Spleen (tissue), 11 donors: ENCODE data around the gene MBOAT7. TPM values are rescaled to one million over a fixed set of nuclear protein-coding genes. Genes with fewer than 3 reads are reported as not detected.

Experiments used
- DNase-seq: peaks from one replicate; pipeline ENCODE4 v3.0.0-alpha.2; 2020
- H3K27ac ChIP-seq, 8 donors: fragments of 200-600 bp; sonication (generic) in 7 of 8; 1 replicate in 4 of 8; 2 replicates in 4 of 8; pipeline versions ENCODE4 v1.5.0 to v1.8.0; 2016 to 2021; ENCODE audit warnings: inconsistent platforms in 4 of 8, mild to moderate bottlenecking in 4 of 8, moderate library complexity in 1 of 8
- H3K27me3 ChIP-seq, 7 donors: fragments of 200-600 bp; sonication (generic) in 6 of 7; replicated peaks in 1 of 7; 1 replicate in 4 of 7; 2 replicates in 3 of 7; pipeline versions ENCODE4 v1.5.0 to v1.8.0; 2016 to 2021; ENCODE audit warnings: inconsistent platforms in 3 of 7, mild to moderate bottlenecking in 1 of 7
- H3K36me3 ChIP-seq, 6 donors: fragments of 200-600 bp; sonication (generic) in 5 of 6; 1 replicate in 4 of 6; 2 replicates in 2 of 6; pipeline versions ENCODE4 v1.5.0 to v1.8.0; 2016 to 2021; ENCODE audit warnings: inconsistent platforms in 2 of 6
- H3K4me1 ChIP-seq, 6 donors: fragments of 200-600 bp; sonication (generic) in 5 of 6; 1 replicate in 3 of 6; 2 replicates in 3 of 6; pipeline versions ENCODE4 v1.5.0 to v1.8.0; 2016 to 2021; ENCODE audit warnings: inconsistent platforms in 3 of 6
- H3K4me3 ChIP-seq, 8 donors: fragments of 200-600 bp; sonication (generic) in 7 of 8; 1 replicate in 4 of 8; 2 replicates in 4 of 8; pipeline versions ENCODE4 v1.5.0 to v1.8.0; 2016 to 2021; ENCODE audit warnings: inconsistent platforms in 4 of 8, mild to moderate bottlenecking in 4 of 8, moderate library complexity in 2 of 8
- H3K9me3 ChIP-seq, 8 donors: fragments of 200-600 bp; sonication (generic) in 7 of 8; 1 replicate in 4 of 8; 2 replicates in 4 of 8; pipeline versions ENCODE4 v1.5.0 to v1.8.0; 2016 to 2021; ENCODE audit warnings: inconsistent platforms in 4 of 8
- CTCF ChIP-seq, 11 experiments: fragments of 200-600 bp in 7 of 11; fragments of 450-650 bp in 4 of 11; sonication (generic) in 4 of 11; IDR thresholded peaks in 8 of 11; conservative IDR thresholded peaks in 3 of 11; 1 replicate in 7 of 11; 2 replicates in 4 of 11; pipeline versions ENCODE4 v1.4.0 to v1.8.0; 2016 to 2021; ENCODE audit warnings: antibody characterized with exemption in 11 of 11, inconsistent platforms in 4 of 11, mild to moderate bottlenecking in 1 of 11
- POLR2A ChIP-seq, 3 donors: fragments of 450-650 bp; IDR thresholded peaks; one replicate each; pipeline ENCODE4 v1.5.1; 2017; ENCODE audit warnings: antibody characterized with exemption in 3 of 3, mild to moderate bottlenecking in 1 of 3
- POLR2AphosphoS5 ChIP-seq, 3 donors: sonication (generic); formaldehyde crosslinking; IDR thresholded peaks; one replicate each; pipeline ENCODE4 v1.5.1; 2017; ENCODE audit warnings: antibody characterized with exemption in 3 of 3
- WGBS, 5 donors: extraction: QIAGEN DNeasy Blood & Tissue Kit in 3 of 5; methylation state at CpG; one replicate each; pipeline versions ENCODE4 v1.1.5 to v1.1.7; 2013 to 2018; 5-methylcytosine and 5-hydroxymethylcytosine counted together
- intact Hi-C: fragments of 100-400 bp; cut with DNase I; formaldehyde crosslinking; loops from one replicate; pipeline ENCODE4 v1.15.0; 2023; ENCODE audit warnings: low total_unique reads
- polyA plus RNA-seq, 3 donors: library from polyadenylated mRNA; stranded (reverse); fragments of 200-250 nt; gene quantifications; one replicate each; pipeline ENCODE4 v1.2.1, GENCODE V29; 2013
- total RNA-seq, 7 donors: library from RNA; depleted of rRNA in 3 of 7; stranded (reverse); fragments of >200 nt in 3 of 7; fragmentation: NEBNext Ultra II Directional in 4 of 7; extraction: Animal tissue kit (Norgen Biotek cat#: 25700) in 4 of 7; gene quantifications; one replicate each; pipeline versions ENCODE4 v1.1.0 to v1.2.1, GENCODE V29; 2016 to 2021
- donor health status: healthy with polysubstance abuse.
- donor health status: DM: no; HTN: no; CAD: no; lungs with moderate emphysema.
- donor health status: DM: no; HTN: no; CAD: no.
- donor health status: Bipolar disorder and iron deficiency.
- donor health status: healthy.
- donor health status: DM: no; HTN: no; CAD: no.
- donor health status: DM: yes; HTN: yes; CAD: no.

MBOAT7 gene
- total and polyA plus RNA-seq, 10 donors = 12.0 to 208 (median 82.9) TPM

DNA sequence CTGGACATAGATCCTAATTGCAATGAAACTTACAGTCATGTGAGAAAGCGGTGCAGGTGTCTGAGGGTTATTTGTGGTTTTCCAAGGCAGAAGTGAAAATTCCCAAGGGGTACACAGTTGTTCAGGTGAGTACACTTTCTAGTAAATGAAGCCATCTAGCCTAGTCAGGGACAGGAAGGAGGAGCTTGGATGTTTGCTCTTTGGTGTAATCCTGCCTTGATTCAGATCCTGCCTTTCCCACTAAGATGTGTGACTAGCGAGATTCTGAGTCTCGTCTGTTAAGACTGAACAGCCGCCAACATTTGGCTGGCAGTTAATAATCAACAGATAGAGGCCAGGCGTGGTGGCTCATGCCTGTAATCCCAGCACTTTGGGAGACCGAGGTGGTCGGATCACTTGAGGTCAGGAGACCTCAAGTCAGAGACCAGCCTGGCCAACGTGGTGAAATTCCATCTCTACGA is 13.8 kb upstream of the MBOAT7 start:
- Histone ChIP-seq H3K27ac (peak overlapping the region in 5 of 8 donors; percentile 26 to 98 (median 97)), H3K4me3 (peak overlapping the region in 4 of 8 donors; percentile 70 to 94 (median 74)), H3K27me3 (no peaks in the 10 kb centered on the region), H3K4me1 (peaks cover 51 to 83% (median 78%) of the 10 kb centered on the region in 6 donors), H3K9me3 (no peaks in the 10 kb centered on the region), H3K36me3 (peaks cover 5 to 69% (median 64%) of the 10 kb centered on the region in 6 donors)
- peak; percentile 48 for DNase-seq
- intact Hi-C loops = no loop called here
- 58 to 78% (median 70%) methylated on average over 9 of the region's 9 CpGs for WGBS, 5 donors
- TF ChIP-seq POLR2A (IDR thresholded peaks at IDR 0.05) (no peak), POLR2AphosphoS5 (IDR thresholded peaks at IDR 0.05) (no peak), CTCF (IDR thresholded peaks at IDR 0.05 in 8 of 11, conservative IDR thresholded peaks at IDR 0.05 in 3 of 11) (no peak)

- H3K27ac ChIP-seq = peak overlapping the region in 6 of 8 donors; percentile 86 to 98 (median 96)
- H3K36me3 ChIP-seq = peaks cover 5 to 61% (median 52%) of the 10 kb centered on the region in 6 donors
- peak; percentile 56 for DNase-seq
- WGBS, 5 donors = 54 to 70% (median 65%) methylated on average over 13 of the region's 13 CpGs
- peaks cover 44 to 71% (median 66%) of the 10 kb centered on the region in 6 donors for H3K4me1 ChIP-seq
- H3K27me3 ChIP-seq = no peaks in the 10 kb centered on the region
- H3K4me3 ChIP-seq = peak overlapping the region; percentile 35 to 94 (median 71)
- no peaks in the 10 kb centered on the region for H3K9me3 ChIP-seq
- TF ChIP-seq POLR2A (IDR thresholded peaks at IDR 0.05) (no peak), POLR2AphosphoS5 (IDR thresholded peaks at IDR 0.05) (no peak), CTCF (IDR thresholded peaks at IDR 0.05 in 8 of 11, conservative IDR thresholded peaks at IDR 0.05 in 3 of 11) (no peak)
- intact Hi-C loops = no loop called here
Observed at GRCh38 chr19:54201980-54202379, 12.6 kb upstream of the MBOAT7 start.

GRCh38 chr19:54201172-54201701 is 11.9 kb upstream of the MBOAT7 start:
- TF ChIP-seq CTCF (IDR thresholded peaks at IDR 0.05 in 8 of 11, conservative IDR thresholded peaks at IDR 0.05 in 3 of 11) = no peak
- TF ChIP-seq POLR2A (IDR thresholded peaks at IDR 0.05) = no peak
- TF ChIP-seq POLR2AphosphoS5 (IDR thresholded peaks at IDR 0.05) = no peak
- peak overlapping the region; percentile 35 to 94 (median 71) for H3K4me3 ChIP-seq
- DNase-seq = peak; percentile 81
- H3K27ac ChIP-seq = peak overlapping the region; percentile 86 to 98 (median 95)
- 0 to 6% (median 5%) methylated on average over 19 to 28 of the region's 28 CpGs for WGBS, 5 donors
- intact Hi-C loops = no loop called here
- no peaks in the 10 kb centered on the region for H3K9me3 ChIP-seq
- H3K27me3 ChIP-seq = no peaks in the 10 kb centered on the region
- H3K4me1 ChIP-seq = peaks cover 40 to 71% (median 58%) of the 10 kb centered on the region in 6 donors
- peaks cover under 1 to 61% (median 45%) of the 10 kb centered on the region in 6 donors for H3K36me3 ChIP-seq

GRCh38 chr19:54199401-54199800 is 10.0 kb upstream of the MBOAT7 start:
- Histone ChIP-seq H3K27me3 (no peaks in the 10 kb centered on the region), H3K9me3 (no peaks in the 10 kb centered on the region), H3K4me3 (no peak overlapping the region), H3K36me3 (peaks cover 0 to 59% (median 31%) of the 10 kb centered on the region in 6 donors), H3K27ac (peak overlapping the region in 2 of 8 donors; percentile 97 to 98), H3K4me1 (peaks cover 27 to 53% (median 40%) of the 10 kb centered on the region in 6 donors)
- 86 to 94% (median 91%) methylated on average over 16 of the region's 16 CpGs for WGBS, 5 donors
- no peak for DNase-seq
- intact Hi-C loops = no loop called here
- TF ChIP-seq POLR2AphosphoS5 (IDR thresholded peaks at IDR 0.05) = peak in 1 of 3 donors; percentile 17
- no peak for TF ChIP-seq POLR2A (IDR thresholded peaks at IDR 0.05)
- no peak for TF ChIP-seq CTCF (IDR thresholded peaks at IDR 0.05 in 8 of 11, conservative IDR thresholded peaks at IDR 0.05 in 3 of 11)
